Activated CD4-positive, alpha-beta T cell treated with anti-CD3 and anti-CD28 coated beads, Interleukin-10, Interleukin-2, amounts not matched to agents 100 ng/mL and 50 ng/mL, durations not matched to agents 16 hours and 8 hours (primary cell): ENCODE measurements around the gene GFY.
A peak's percentile ranks its signal among the peaks of the same experiment; 100 is the strongest.
"Not testable (repeated sequence)": the region's sequence is repeated elsewhere in the genome, so short reads cannot be mapped to it uniquely, and the experiment has no call there.

Source experiments
- DNase-seq: peaks from one replicate; pipeline ENCODE4 v3.0.0-alpha.2; 2020

The GFY gene

GRCh38 chr19:49447485-49448431 lies 22.6 kb downstream of the GFY start:
- DNase-seq: peak; percentile 58

DNA sequence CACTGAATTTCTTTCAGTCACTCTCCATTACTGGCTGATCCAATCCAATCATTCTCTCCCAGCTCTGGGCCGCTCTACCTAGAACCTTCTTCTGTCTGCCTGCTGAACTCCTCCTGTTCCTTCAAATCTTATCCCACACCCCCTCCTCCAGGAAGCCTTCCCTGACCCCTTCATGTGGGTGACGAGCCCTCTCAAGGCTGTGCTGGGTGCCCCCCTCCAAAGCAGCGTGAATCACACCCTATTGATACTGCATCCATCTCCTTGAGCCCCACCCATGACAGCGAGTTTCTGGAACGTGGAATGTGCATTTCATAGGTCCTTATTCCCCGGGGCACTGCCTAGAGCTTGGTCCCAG lies 23.2 kb downstream of the GFY start:
- no peak for DNase-seq

- DNase-seq: no peak
Measured at GRCh38 chr19:49450405-49450804, 25.2 kb downstream of the GFY start.

DNA sequence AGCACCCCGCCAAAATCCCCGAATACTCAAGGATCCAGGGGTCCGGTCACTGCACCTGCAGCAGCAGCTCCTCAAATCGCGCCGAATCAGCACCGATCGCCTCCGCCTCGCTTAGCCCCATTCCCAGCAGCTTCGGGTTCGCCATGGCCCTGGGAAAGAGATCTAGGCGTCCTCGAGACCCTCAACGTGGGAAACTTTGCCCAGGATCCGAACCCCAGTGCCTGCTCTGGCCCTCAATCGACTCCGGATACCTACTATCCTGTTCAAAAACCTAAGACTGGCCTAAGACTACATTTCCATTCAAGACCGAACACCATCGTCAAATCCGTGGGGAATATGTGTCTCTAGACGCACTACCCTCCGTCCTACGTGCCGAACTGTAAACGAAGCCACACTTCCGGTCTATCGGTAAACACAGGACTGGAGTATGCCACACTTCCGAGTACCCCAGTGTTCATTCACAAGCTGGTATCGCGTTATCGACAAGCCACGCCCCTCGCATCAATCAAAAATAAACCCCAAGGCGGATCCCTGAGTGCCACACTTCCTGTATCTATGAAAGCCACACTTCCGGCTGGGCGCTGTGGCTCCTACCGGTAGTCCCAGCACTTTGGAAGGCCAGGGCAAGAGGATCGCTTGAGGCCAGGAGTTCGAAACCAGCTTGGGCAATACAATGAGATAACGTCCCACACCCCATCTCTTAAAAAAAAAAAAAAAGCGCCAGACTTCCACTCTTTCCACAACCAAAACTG lies 26.4 kb downstream of the GFY start, which contains the start of gene PIH1D1:
Gene PIH1D1, minus strand, starts transcription at position 385 of the 752 bp plus-strand sequence. Its CDS starts 240 bp downstream, at position 145.
- DNase-seq: peak; percentile 99

- peak; percentile 99 for DNase-seq
Measured at GRCh38 chr19:49453013-49453756, 28.0 kb downstream of the GFY start, which contains the start of gene ALDH16A1. Gene ALDH16A1, plus strand, starts transcription at chr19:49453225. Its CDS starts 107 bp downstream, at chr19:49453332.

- DNase-seq: no peak
Measured at GRCh38 chr19:49453757-49454240, 28.6 kb downstream of the GFY start.

DNA sequence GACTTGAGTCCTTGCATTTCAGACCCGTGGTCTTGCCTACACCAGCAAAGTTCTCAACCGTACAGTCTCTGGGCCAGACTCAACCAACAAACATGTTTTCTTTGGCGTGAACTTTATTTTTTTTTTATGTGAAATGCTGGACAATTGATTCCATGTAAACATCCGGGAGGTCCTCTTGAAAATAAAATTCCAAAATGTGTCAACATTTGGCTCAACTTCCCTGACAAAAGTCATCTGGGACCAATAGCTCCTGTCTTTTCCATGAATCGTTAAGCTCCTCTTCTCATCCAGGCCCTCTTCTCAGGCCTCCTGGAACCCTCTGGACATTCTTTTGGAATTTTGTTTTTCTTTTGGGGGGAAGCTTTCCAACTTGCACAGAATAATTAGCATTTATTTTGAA lies 30.6 kb downstream of the GFY start:
- DNase-seq: no peak

DNA sequence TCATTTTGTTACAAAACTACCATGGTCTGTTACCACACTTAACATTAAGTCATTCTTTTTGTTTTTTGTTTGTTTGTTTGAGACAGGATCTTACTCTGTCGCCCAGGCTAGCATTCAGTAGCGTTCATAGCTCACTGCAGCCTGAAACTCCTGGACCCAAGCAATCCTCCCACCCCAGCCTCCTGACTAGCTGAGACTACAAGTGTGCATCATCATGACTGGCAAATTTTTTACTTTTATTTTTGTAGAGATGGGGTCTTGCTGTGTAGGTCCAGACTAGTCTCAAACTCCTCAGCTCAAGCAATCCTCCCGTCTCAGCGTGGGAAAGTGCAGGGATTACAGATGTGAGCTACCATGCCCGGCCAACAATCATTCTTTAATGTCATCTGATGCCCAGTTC lies 31.1 kb downstream of the GFY start:
- no peak for DNase-seq

GRCh38 chr19:49458567-49458903 lies 33.3 kb downstream of the GFY start:
- DNase-seq: no peak

- no peak for DNase-seq
Measured at GRCh38 chr19:49459388-49459787, 34.2 kb downstream of the GFY start.

GRCh38 chr19:49461130-49461529 lies 35.9 kb downstream of the GFY start:
- DNase-seq: not testable (repeated sequence)

- DNase-seq: no peak
Measured at GRCh38 chr19:49461656-49462055, 36.5 kb downstream of the GFY start.

DNA sequence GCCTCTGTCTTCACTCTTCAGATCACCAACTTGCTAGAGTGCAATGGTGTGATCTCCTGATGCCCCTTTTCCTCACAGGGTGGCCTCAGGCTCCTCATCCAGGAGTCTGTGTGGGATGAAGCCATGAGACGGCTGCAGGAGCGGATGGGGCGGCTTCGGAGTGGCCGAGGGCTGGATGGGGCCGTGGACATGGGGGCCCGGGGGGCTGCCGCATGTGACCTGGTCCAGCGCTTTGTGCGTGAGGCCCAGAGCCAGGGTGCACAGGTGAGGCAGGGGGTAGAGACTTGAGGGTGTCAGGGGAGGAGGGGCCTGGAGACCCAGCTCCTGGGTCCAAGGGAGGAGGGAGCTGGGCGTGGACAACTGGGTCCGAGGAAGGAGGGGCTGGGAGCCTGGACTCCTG lies 37.3 kb downstream of the GFY start:
- DNase-seq: no peak

DNA sequence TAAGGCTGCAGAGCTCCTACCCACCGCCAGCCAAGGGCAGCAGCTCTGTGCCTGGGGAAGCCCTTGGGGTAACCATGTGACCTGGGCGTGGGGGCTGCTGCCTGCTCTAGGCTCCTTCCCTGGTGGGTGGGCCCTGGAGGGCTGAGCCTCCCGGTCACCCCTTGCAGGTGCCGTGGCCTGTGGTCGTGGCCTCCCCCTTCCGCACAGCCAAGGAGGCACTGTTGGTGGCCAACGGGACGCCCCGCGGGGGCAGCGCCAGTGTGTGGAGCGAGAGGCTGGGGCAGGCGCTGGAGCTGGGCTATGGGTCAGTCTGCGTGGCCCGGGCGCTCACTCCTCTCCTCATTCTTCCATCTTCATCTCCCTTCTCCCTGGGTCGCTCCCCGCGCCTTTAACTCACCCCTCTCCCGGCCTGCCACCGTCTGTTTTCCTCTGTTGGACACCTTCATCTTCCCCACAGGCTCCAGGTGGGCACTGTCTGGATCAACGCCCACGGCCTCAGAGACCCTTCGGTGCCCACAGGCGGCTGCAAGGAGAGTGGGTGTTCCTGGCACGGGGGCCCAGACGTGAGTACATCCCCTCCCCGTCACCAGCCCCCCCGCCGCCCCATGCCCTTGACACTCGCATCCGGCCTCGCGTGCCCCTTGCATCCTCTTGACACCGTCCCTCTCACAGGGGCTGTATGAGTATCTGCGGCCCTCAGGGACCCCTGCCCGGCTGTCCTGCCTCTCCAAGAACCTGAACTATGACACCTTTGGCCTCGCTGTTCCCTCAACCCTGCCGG lies 39.0 kb downstream of the GFY start:
- DNase-seq: no peak

- DNase-seq: no peak
Measured at GRCh38 chr19:49465371-49465770, 40.2 kb downstream of the GFY start.

- no peak for DNase-seq
Measured at GRCh38 chr19:49468199-49468598, 43.0 kb downstream of the GFY start.

DNA sequence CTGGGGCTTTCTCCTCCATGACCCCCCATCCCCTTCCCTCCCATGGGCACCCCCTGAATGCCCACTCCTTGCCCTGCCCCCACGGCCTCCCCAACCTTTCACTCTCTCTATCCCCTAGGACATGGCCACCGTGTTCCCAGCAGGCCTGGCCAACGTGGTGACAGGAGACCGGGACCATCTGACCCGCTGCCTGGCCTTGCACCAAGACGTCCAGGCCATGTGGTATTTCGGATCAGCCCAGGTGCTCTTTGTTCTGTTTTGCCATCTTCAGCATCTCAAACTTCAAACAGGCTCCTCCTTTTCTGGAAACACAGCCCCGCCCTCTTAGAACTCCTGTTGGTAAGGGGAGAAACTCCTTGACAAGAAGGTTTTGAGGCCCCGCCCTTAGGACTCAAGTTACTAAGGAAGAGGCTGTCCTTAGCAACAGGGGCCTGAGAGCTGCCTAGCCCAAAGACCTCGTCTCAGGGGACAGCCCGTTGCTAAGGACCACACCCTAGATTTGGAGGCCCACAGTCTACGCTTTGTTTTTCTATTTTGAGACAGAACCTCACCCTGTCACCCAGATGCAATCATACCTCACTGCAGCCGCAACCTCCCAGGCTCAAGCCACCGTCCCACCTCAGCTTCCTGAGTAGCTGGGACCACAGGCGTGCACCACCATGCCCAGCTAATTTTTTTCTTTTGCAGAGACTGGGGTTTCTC lies 43.7 kb downstream of the GFY start:
- DNase-seq: peak; percentile 95

DNA sequence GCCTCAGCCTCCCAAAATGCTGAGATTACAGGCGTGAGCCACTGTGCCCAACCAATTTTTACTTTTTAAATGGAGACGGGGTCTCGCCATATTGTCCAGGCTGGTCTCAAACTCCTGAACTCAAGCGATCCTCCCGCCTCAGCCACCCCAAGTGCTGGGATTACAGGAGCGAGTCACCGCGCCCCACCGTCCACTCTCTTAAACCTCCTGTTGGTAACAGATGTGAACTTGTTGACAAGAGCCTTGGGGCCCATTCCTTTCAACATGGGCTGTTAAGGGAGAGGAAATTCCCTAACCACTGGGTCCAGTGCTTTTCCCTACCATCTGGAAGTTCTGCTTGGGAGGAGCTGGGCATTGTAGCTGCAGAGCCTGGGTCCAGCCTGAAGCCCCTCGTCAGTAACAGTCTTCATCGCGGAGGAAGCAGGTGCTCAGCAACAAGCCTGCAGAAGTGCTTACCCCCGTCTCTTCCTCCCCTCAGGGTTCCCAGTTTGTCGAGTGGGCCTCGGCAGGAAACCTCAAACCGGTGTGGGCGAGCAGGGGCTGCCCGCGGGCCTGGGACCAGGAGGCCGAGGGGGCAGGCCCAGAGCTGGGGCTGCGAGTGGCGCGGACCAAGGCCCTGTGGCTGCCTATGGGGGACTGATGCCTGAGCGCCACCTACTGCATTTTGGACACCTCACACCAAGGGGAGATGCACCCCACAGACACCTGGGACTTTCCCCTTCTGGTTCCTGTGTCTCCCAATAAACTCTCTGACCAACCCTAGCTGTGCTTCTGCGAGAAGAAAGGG lies 44.8 kb downstream of the GFY start:
- DNase-seq: peak; percentile 94

- DNase-seq: no peak
Measured at GRCh38 chr19:49470615-49470978, 45.4 kb downstream of the GFY start.

DNA sequence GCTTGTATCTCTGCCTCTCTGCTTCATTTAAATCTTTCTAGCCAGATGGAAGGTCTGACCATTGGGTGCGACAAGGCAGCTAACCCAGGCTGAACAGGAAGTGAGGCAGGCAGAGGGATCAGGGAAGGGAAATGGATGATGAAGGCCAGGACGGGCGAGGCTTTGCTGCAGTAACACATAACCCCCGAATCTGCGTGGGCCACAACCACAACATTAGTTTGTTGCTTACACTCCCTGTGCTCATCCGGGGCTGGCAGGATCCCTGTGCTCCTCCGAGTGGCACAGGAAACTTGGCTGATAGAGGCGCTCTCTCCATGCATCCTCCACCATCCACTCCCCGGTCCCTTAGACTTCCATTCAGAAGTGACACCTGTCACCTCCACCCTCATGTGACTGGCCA lies 47.7 kb downstream of the GFY start:
- DNase-seq: no peak

- not testable (repeated sequence) for DNase-seq
Measured at GRCh38 chr19:49473501-49473867, 48.3 kb downstream of the GFY start.
